GM19468 (cell line): Measurements from ENCODE around the gene SIRT6.
"Not testable (repeated sequence)": the region's sequence is repeated elsewhere in the genome, so short reads cannot be mapped to it uniquely, and the experiment has no call there.

Experiments used
- ATAC-seq: cut with Tn5 transposase; IDR thresholded peaks from one replicate; pipeline ENCODE4 v1.9.1; 2021; ENCODE audit warnings: mild to moderate bottlenecking, moderate library complexity, moderate number of reproducible peaks; ENCODE audit not compliant: unreplicated experiment; ENCODE audit errors: extremely low read depth

SIRT6 gene

GRCh38 chr19:4177146-4177545, 5.2 kb downstream of the SIRT6 start:
- no peak for ATAC-seq

- ATAC-seq, result no peak
These were observed 6.8 kb downstream of the SIRT6 start for GRCh38 chr19:4175669-4175931.

GRCh38 chr19:4174895-4175668, 7.3 kb downstream of the SIRT6 start:
- no peak for ATAC-seq

GRCh38 chr19:4174213-4174894, 8.0 kb downstream of the SIRT6 start:
- ATAC-seq, result no peak

- no peak for ATAC-seq
These were observed 8.7 kb downstream of the SIRT6 start for GRCh38 chr19:4173479-4174212.

GRCh38 chr19:4172861-4173473, 9.4 kb downstream of the SIRT6 start:
- ATAC-seq, result no peak

GRCh38 chr19:4171676-4172075, 10.7 kb downstream of the SIRT6 start:
- no peak for ATAC-seq

GRCh38 chr19:4164262-4164661, 18.1 kb downstream of the SIRT6 start:
- ATAC-seq, result no peak

- ATAC-seq, result no peak
These were observed 20.8 kb downstream of the SIRT6 start for GRCh38 chr19:4161415-4162077.

GRCh38 chr19:4157971-4158370, 24.4 kb downstream of the SIRT6 start:
- ATAC-seq, result not testable (repeated sequence)

- ATAC-seq, result no peak
These were observed 25.2 kb downstream of the SIRT6 start for GRCh38 chr19:4157164-4157563.

GRCh38 chr19:4154571-4155312, 27.6 kb downstream of the SIRT6 start:
- no peak for ATAC-seq

GRCh38 chr19:4152241-4152998, 29.9 kb downstream of the SIRT6 start:
- no peak for ATAC-seq

GRCh38 chr19:4151623-4152022, 30.7 kb downstream of the SIRT6 start:
- ATAC-seq, result no peak

GRCh38 chr19:4149518-4150288, 32.7 kb downstream of the SIRT6 start:
- ATAC-seq, result no peak

GRCh38 chr19:4144666-4145249, 37.6 kb downstream of the SIRT6 start:
- ATAC-seq, result no peak

GRCh38 chr19:4142916-4143315, 39.4 kb downstream of the SIRT6 start:
- not testable (repeated sequence) for ATAC-seq

GRCh38 chr19:4140237-4140711, 42.1 kb downstream of the SIRT6 start:
- ATAC-seq, result no peak
